AG09319 (cell line): ENCODE data around the gene SMARCA4.
A peak's percentile ranks its signal among the peaks of the same experiment; 100 is the strongest.
"Not testable (repeated sequence)": the region's sequence is repeated elsewhere in the genome, so short reads cannot be mapped to it uniquely, and the experiment has no call there.

ENCODE experiments used
- DNase-seq: peaks from one replicate; pipeline ENCODE4 v3.0.0-alpha.2; 2010; ENCODE audit warnings: low read depth; ENCODE audit errors: extremely low read depth
- TF ChIP-seq, protein P1 (sequence below): IDR thresholded peaks from 2 replicates; pipeline ENCODE4 v1.5.1; 2011; ENCODE audit warnings: low read depth, mild to moderate bottlenecking, inconsistent platforms, low read length, moderate library complexity

The SMARCA4 gene

DNA sequence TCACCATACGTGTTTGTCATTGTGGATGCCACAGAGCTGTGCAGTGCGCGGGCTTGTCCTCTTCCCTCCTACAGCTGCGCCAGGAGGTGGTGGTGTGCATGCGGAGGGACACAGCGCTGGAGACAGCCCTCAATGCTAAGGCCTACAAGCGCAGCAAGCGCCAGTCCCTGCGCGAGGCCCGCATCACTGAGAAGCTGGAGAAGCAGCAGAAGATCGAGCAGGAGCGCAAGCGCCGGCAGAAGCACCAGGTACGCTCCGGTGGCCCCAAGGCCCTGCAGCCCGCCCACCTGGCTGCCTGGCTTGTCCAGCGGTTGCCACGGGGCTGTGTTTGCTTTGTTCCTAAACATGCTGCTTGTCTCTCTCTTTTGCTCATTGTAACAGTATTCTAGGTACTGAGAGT lies 30.2 kb downstream of the SMARCA4 start:
- no peak for DNase-seq
- TF ChIP-seq, protein P1, sequence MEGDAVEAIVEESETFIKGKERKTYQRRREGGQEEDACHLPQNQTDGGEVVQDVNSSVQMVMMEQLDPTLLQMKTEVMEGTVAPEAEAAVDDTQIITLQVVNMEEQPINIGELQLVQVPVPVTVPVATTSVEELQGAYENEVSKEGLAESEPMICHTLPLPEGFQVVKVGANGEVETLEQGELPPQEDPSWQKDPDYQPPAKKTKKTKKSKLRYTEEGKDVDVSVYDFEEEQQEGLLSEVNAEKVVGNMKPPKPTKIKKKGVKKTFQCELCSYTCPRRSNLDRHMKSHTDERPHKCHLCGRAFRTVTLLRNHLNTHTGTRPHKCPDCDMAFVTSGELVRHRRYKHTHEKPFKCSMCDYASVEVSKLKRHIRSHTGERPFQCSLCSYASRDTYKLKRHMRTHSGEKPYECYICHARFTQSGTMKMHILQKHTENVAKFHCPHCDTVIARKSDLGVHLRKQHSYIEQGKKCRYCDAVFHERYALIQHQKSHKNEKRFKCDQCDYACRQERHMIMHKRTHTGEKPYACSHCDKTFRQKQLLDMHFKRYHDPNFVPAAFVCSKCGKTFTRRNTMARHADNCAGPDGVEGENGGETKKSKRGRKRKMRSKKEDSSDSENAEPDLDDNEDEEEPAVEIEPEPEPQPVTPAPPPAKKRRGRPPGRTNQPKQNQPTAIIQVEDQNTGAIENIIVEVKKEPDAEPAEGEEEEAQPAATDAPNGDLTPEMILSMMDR: no peak

DNA sequence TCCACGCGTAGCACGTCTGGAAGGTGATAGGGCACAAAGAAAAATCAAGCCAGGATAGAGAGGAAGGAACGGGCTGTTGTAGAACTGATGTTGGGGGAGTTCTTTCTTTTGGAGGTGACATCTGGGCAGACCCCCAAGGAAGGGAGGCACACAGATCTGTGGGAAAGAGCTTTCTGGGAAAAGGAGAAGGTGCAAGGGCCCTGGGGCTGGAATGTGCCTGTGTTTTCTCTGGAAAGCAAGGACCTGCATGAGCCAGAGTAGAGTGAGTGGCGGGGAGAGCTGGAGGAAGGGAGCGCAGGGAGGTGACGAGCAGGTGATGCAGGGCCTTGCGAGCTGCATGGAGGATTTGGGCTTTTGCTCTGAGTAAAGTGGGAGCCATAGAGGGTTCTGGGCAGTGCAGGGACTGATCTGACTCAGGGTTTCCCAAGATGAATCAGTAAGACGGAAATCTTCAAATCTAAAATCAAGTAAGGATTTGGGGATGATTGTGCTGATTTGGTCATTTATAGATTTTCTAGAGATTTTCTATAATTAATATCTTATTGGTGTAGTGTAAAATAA lies 30.8 kb downstream of the SMARCA4 start:
- TF ChIP-seq, protein P1: no peak
- no peak for DNase-seq

GRCh38 chr19:10992174-10992573 lies 31.3 kb downstream of the SMARCA4 start:
- not testable (repeated sequence) for DNase-seq

- no peak for DNase-seq
- TF ChIP-seq, protein P1: no peak
These were observed 35.2 kb downstream of the SMARCA4 start for GRCh38 chr19:10995926-10996600.

DNA sequence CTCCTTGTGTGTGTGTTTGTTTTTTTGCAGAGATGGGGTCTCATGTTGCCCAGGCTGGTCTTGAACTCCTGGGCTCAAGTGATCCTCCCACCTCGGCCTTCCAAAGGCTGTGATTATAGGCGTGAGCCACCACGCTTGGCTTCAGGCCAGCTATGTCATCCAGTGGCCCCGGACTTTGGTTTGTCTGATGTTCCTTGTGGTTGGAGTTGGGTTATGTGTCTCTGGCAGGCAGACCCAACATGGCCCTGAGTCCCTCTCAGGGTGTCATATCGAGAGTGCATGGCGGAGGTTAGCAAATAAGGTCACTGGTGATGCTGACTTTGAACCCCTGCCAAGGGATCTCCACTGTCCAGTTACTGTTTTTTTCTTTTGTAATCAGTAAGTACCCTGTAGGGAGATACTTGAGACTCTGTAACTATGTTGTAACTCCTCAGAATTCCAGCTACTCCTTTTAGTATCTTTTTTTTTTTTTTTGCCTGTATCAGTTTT lies 37.3 kb downstream of the SMARCA4 start:
- TF ChIP-seq, protein P1: no peak
- DNase-seq: peak; percentile 34

DNA sequence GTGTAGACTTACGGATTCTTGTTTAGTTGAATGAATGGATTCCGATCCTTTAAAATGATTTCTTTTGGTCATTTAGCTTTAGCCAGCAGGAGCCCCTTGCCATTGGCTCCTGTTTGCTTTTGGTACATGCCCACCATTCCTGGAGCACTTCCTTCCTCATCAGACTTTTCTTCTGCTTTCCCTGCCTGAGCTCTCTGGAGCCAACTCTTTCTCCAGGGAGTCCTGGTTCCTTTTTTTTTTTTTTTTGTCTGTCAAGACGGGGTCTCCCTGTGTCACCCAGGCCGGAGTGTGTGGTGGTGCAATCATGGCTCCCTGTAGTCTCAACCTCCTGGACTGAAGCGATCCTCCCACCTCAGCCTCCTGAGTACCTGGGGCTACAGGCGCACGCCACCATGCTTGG lies 37.8 kb downstream of the SMARCA4 start:
- no peak for DNase-seq
- TF ChIP-seq, protein P1: no peak

DNA sequence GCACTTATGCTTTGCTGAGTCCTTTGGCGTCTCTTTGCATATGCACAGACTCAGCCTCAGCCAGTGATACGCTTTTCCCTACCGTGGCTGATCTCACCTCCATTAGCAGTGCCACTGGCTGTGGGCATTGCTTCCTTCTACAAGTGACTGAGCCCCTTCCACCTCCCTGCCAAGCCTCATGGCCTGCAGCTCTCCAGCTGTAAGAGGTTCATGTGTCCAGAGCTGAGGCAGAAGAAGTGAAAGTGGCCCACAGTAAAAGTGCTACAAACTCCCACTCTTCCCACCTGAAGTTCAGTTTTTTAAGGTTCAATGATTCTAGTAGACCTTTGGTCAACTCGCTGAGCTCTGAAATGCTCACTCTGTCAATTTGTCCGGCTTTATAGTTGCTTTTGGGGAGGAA lies 44.7 kb downstream of the SMARCA4 start:
- TF ChIP-seq, protein P1: no peak
- DNase-seq: no peak

DNA sequence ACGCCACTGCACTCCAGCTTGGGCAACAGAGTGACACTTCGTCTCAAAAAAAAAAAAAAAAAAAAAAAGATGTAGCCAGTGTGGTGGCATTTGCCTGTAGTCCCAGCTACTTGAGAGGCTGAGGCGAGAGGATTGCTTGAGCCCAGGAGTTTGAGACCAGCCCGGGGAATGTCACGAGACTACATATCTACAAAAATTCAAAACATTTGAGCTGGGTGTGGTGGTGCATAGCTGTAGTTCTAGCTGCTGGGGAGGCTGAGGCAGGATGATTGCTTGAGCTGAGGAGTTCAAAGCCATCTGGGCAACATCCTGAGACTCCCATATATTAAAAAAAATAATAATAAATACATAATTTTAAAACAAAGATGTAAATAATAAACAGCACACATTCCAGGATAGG lies 46.6 kb downstream of the SMARCA4 start:
- no peak for DNase-seq

More for the DNA sequence above, 46.6 kb downstream of the SMARCA4 start:
- TF ChIP-seq, protein P1: no peak
